GM18519 (cell line): Measurements from ENCODE around the gene TMCO5A.
A peak's percentile ranks its signal among the peaks of the same experiment; 100 is the strongest.

Experiments
- ATAC-seq: cut with Tn5 transposase; IDR thresholded peaks from one replicate; pipeline ENCODE4 v1.9.1; 2021; ENCODE audit warnings: mild to moderate bottlenecking, moderate library complexity; ENCODE audit not compliant: unreplicated experiment, low FRiP score

Gene TMCO5A

GRCh38 chr15:37934340-37934739 is at the start of gene TMCO5A:
TMCO5A (plus strand) TSS chr15:37934640; CDS start chr15:37936324, 1,684 bp downstream.
- ATAC-seq, result no peak

DNA sequence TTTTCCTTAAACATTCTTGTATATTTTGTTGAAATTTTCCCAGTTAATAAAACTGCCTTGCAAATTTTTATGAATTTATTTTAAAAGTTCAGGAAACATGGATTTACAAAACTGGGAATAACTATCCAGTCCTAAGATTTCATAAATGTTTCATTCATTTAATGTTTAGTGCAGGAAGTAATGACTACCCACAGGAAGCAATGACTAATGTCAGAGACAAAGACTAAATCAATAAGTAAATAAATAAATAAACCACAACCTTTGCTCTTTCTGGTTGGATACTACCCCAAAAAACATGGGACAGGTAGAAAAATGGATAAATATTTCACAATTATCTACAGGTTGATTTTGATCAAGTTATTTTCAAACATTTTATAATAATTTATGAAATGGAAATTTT is 48.8 kb upstream of the TMCO5A start:
- no peak for ATAC-seq

GRCh38 chr15:37888356-37888755 is 46.1 kb upstream of the TMCO5A start:
- no peak for ATAC-seq

GRCh38 chr15:37891766-37892368 is 42.6 kb upstream of the TMCO5A start:
- ATAC-seq, result peak; percentile 45

DNA sequence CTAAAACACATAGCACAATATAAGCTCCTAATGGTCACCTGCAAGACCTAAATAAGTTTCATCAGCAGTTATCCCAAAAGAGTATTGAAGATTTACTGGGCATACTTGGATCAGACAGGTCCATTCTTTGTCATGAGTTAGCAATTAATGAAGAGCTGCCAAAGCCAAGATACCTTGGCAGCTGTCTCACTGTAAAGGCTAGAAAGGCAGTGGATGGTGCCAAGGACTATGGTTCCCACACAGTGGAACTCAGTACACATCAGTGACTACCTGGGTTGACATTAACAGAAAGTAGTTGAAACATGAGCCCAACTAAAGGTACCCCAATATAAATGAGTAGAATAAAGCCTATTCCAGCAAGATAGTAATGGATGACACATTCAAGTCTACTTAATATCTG is 41.1 kb upstream of the TMCO5A start:
- no peak for ATAC-seq

DNA sequence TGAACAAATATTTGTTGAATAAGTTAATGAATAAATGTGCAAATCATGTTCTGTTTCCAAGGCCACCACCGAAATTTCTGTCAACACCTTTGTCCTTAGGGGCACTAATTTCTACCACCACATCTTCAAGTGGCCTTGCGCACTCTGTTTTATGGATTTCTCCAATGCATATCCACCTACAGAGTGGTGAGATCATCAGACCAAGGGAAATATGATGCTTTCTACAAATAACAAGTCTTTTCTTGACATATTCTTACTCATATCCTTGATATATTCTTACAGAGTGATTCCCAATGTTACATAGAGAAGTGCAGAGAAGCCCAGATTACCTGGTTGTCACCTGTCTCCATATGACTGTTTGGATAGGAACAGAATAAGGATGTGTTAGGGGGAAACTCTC is 36.1 kb upstream of the TMCO5A start:
- no peak for ATAC-seq

- ATAC-seq, result no peak
These were observed 33.9 kb upstream of the TMCO5A start for GRCh38 chr15:37900326-37901221.

GRCh38 chr15:37902126-37902525 is 32.3 kb upstream of the TMCO5A start:
- ATAC-seq, result no peak

DNA sequence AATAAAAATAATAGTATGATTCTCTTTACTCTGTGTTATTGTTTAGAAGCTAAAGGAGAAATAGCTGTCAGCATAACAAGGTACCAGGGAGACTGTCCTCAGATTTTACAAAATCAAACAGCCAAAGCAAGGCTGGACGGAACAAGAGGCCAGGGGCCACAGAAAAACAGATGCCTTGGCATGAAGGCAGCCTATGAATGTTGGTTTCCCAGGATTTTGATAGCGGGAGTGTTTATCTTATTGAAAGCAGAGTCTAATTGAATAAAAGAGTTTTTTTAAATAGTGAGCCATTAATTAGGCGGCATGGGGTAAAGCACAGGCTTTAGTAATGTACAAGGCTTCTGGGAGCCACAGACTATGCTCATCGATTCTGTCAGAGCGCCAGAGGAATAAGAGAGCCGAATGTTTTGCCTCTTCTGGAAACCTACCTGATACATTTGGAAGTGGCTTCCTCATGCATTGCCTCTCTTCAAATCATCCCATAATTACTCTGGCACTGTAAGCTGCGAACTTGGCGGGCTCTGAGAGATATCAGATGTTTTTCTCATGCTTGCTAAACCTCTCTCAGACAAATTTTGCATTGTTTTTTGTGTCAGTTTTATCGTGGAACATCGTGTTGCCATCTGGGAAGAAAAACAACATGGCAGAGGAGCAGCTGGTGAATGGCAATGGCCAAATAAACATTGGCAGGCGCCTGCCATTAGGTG is 30.4 kb upstream of the TMCO5A start:
- no peak for ATAC-seq

- no peak for ATAC-seq
These were observed 27.3 kb upstream of the TMCO5A start for GRCh38 chr15:37907136-37907535.

- no peak for ATAC-seq
These were observed 12.7 kb upstream of the TMCO5A start for GRCh38 chr15:37921527-37922385.

GRCh38 chr15:37926136-37926535 is 8.3 kb upstream of the TMCO5A start:
- no peak for ATAC-seq

DNA sequence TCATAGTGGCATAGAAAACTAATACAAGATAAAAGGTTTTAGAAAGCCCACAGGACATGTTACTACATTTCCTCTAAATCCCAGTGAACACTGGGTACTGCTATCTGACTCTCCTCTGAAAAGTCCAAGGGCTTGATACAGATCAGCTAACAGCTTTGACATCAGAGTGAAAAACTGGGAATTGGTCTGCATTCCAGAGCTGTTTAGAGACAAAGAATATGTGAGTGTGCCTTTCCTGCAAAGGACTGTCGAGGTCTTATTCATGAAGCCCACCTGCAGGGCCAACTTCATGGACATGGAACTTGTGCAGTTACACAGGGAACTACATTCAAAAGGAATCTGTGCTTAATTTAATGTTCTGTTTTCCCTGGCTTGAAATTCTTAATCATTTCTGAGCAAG is 5.2 kb upstream of the TMCO5A start:
- ATAC-seq, result no peak

- ATAC-seq, result no peak
These were observed 3.1 kb upstream of the TMCO5A start for GRCh38 chr15:37931321-37931720.

GRCh38 chr15:37931868-37932267 is 2.6 kb upstream of the TMCO5A start:
- no peak for ATAC-seq

GRCh38 chr15:37932549-37932948 is 1.9 kb upstream of the TMCO5A start:
- no peak for ATAC-seq

DNA sequence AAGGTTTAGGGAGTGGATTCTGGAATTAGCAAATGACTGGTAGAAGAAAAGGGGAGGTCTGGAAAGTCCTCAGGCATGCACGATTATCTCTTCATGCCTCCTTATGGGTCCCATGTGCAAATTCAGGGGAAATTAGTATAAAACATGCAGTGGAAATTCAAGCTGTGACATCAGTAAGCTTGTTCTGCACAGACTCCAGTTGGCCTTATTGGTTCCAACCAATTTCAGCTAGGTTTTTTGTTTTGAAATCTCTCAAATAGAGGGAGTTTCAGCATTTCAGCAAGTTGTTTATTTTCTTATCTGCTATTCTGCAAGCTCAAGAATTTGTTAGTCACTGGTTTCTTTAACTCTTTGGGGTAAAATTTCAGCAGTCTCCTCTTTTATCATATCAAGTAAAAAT is 774 bp upstream of the TMCO5A start:
- ATAC-seq, result no peak

- no peak for ATAC-seq
These were observed 6.4 kb downstream of the TMCO5A start for GRCh38 chr15:37940876-37941275.

DNA sequence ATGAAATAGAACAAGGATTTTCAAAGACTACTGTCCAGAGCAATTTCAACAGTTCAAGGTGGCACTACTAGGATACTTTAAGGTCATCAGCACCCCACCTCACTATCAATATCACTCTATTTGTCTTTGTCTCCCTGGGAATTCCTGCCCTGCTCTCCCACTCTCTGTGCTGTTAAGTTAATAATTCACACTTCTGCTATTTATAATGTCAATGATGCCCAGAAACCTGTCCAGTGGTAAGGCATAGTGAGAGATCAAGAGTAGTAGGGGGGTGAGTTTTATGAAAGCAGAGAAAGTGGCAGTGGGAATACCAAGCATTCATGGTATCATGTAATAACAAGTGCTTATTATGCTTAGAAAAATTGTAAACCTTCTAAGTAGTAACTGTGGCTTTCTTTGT is 7.3 kb downstream of the TMCO5A start:
- no peak for ATAC-seq

DNA sequence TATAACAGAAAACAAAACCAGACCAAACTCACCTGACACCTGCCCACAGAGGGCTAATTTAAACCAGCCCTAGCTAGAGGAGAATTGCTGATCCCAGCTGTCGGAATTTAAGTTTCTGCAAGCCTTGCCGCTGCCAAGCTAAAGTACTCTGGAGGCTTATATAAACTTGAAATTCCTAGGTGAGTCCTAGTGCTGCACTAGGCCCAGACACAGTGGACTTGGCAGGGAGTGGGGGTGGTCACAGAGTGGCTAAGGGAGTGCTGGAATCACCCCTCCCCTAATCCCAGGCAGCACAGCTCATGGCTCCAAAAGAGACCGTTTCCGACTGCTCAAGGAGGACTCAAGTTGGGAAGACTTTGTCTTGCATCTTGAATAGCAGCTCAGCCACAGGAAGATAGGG is 17.6 kb downstream of the TMCO5A start:
- no peak for ATAC-seq
